Breast epithelium (tissue), 3 donors: ENCODE results near the gene UBXN2A.

ENCODE experiments used
- POLR2A ChIP-seq: fragments of 450-650 bp; IDR thresholded peaks from one replicate; pipeline ENCODE4 v1.6.1; 2016; ENCODE audit warnings: antibody characterized with exemption, mild to moderate bottlenecking, moderate library complexity
- POLR2AphosphoS5 ChIP-seq, 3 donors: sonication (generic); formaldehyde crosslinking; IDR thresholded peaks; one replicate each; pipeline ENCODE4 v1.6.1; 2017; ENCODE audit warnings: antibody characterized with exemption in 3 of 3
- TF ChIP-seq, protein P1 (sequence below), 3 donors: fragments of 450-650 bp; IDR thresholded peaks; one replicate each; pipeline ENCODE4 v1.5.1; 2016 to 2017; ENCODE audit warnings: antibody characterized with exemption in 3 of 3, mild to moderate bottlenecking in 3 of 3, moderate library complexity in 3 of 3

DNA sequence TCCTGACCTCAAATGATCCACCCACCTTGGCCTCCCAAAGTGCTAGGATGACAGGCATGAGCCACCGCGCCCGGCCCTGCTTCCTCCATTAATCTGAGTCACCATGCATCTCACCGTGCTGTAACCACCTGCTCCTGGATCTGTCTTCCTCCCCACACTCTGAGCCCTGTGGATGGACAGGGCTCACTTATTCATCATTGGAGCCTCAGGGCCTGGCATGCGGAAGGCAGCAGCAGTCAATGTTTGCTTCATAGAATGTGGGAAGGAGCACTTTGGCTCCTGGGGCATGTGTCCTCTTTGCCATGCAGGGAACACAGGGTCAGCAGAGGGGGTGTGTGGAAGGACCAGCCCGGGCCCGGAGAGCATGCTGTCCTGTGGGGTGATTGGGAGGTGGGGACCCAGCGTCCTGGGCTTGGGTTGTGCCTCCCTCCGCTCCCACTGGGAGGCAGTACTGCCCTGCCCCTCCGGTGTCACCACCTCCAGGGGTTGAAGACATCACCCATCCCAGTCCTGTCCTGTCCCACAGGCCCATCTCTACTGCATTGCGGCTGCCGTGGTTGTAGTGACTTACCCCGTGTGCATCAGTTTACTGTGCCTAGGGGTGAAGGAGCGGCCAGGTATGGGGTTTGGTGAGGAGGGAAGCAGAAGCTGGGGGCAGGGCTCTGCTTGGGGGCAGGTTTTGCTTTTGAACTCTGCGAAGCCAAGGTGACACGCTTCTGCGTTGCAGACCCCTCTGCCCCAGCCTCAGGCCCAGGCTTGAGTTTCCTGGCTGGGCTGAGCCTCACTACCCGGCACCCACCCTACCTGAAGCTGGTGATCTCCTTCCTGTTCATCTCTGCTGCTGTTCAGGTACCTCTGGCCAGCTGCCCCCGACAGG is 81.1 kb downstream of the UBXN2A start:
- TF ChIP-seq, protein P1, sequence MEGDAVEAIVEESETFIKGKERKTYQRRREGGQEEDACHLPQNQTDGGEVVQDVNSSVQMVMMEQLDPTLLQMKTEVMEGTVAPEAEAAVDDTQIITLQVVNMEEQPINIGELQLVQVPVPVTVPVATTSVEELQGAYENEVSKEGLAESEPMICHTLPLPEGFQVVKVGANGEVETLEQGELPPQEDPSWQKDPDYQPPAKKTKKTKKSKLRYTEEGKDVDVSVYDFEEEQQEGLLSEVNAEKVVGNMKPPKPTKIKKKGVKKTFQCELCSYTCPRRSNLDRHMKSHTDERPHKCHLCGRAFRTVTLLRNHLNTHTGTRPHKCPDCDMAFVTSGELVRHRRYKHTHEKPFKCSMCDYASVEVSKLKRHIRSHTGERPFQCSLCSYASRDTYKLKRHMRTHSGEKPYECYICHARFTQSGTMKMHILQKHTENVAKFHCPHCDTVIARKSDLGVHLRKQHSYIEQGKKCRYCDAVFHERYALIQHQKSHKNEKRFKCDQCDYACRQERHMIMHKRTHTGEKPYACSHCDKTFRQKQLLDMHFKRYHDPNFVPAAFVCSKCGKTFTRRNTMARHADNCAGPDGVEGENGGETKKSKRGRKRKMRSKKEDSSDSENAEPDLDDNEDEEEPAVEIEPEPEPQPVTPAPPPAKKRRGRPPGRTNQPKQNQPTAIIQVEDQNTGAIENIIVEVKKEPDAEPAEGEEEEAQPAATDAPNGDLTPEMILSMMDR (IDR thresholded peaks at IDR 0.05): no peak
- TF ChIP-seq POLR2A (no peak), POLR2AphosphoS5 (IDR thresholded peaks at IDR 0.05) (no peak)
